Testis (tissue), 3 donors: ENCODE measurements around the gene HOXA3. TPM values are rescaled to one million over a fixed set of nuclear protein-coding genes. Genes with fewer than 3 reads are reported as not detected.

ENCODE experiments used
- DNase-seq: peaks from one replicate; pipeline ENCODE4 v3.0.0-alpha.2; 2019
- H3K27ac ChIP-seq, 2 donors: fragments of 200-600 bp; sonication (generic); one replicate each; pipeline ENCODE4 v1.5.1; 2019
- H3K27me3 ChIP-seq: fragments of 200-600 bp; sonication (generic); one replicate; pipeline ENCODE4 v1.5.1; 2019
- H3K36me3 ChIP-seq: fragments of 200-600 bp; sonication (generic); one replicate; pipeline ENCODE4 v1.5.1; 2017; ENCODE audit warnings: low read depth; ENCODE audit errors: missing control alignments
- H3K4me1 ChIP-seq: fragments of 200-600 bp; sonication (generic); one replicate; pipeline ENCODE4 v1.5.1; 2019
- H3K4me3 ChIP-seq, 2 donors: fragments of 200-600 bp; sonication (generic); one replicate each; pipeline ENCODE4 v1.5.1; 2017 to 2019
- H3K9me3 ChIP-seq: fragments of 200-600 bp; sonication (generic); one replicate; pipeline ENCODE4 v1.5.1; 2017
- CTCF ChIP-seq, 3 experiments: fragments of 450-650 bp in 2 of 3; fragments of 200-600 bp in 1 of 3; sonication (generic) in 1 of 3; IDR thresholded peaks; one replicate each; pipeline ENCODE4 v1.5.1; 2016 to 2019; ENCODE audit warnings: antibody characterized with exemption in 3 of 3, mild to moderate bottlenecking in 2 of 3, moderate library complexity in 1 of 3
- POLR2A ChIP-seq: fragments of 450-650 bp; IDR thresholded peaks from one replicate; pipeline ENCODE4 v1.6.1; 2017; ENCODE audit warnings: antibody characterized with exemption, mild to moderate bottlenecking, moderate library complexity
- WGBS, 2 donors: methylation state at CpG; one replicate each; pipeline ENCODE4 v1.1.5; 2018; 5-methylcytosine and 5-hydroxymethylcytosine counted together
- intact Hi-C: fragments of 100-400 bp; cut with DNase I; formaldehyde crosslinking; loops from one replicate; pipeline ENCODE4 v1.15.1; 2023; ENCODE audit warnings: low total_unique reads
- polyA plus RNA-seq: library from polyadenylated mRNA; stranded (reverse); fragments of 350-450 nt; fragmentation: Illumina TruSeq; extraction: RNeasy Lipid Tissue Mini Kit (QIAGEN cat#74804); gene quantifications from one replicate; pipeline ENCODE4 v1.2.3, GENCODE V29; 2014; ENCODE audit warnings: low read depth, low replicate concordance; ENCODE audit not compliant: insufficient read depth
- total RNA-seq, 2 donors: library from RNA; depleted of rRNA; stranded (reverse); fragments of >200 nt; gene quantifications; one replicate each; pipeline ENCODE4 v1.2.3, GENCODE V29; 2016

HOXA3 gene
- total and polyA plus RNA-seq, 3 donors from 2014 or later = 0.93 to 2.8 (median 2.4) TPM

GRCh38 chr7:27094304-27095049 is 57.9 kb downstream of the HOXA3 start:
- TF ChIP-seq CTCF (IDR thresholded peaks at IDR 0.05) (no peak), POLR2A (no peak)
- Histone ChIP-seq H3K27me3 (no peaks in the 10 kb centered on the region), H3K4me3 (no peak overlapping the region), H3K36me3 (no peaks in the 10 kb centered on the region), H3K27ac (no peak overlapping the region), H3K9me3 (no peaks in the 10 kb centered on the region), H3K4me1 (no peaks in the 10 kb centered on the region)
- WGBS, 2 donors = 21 to 23% methylated on average over 29 of the region's 29 CpGs
- no peak for DNase-seq
- intact Hi-C loops = no loop called here

GRCh38 chr7:27093184-27093895 is 59.0 kb downstream of the HOXA3 start:
- no peak overlapping the region for H3K27ac ChIP-seq
- DNase-seq = no peak

GRCh38 chr7:27092819-27093110 is 59.6 kb downstream of the HOXA3 start:
- 57 to 70% methylated on average over 1 of the region's 1 CpG for WGBS, 2 donors
- H3K27ac ChIP-seq = no peak overlapping the region
- no peak for DNase-seq
- no peak overlapping the region for H3K4me3 ChIP-seq
- no peaks in the 10 kb centered on the region for H3K9me3 ChIP-seq
- no peak for TF ChIP-seq CTCF (IDR thresholded peaks at IDR 0.05)
- H3K27me3 ChIP-seq = no peaks in the 10 kb centered on the region
- no peaks in the 10 kb centered on the region for H3K36me3 ChIP-seq
- H3K4me1 ChIP-seq = no peaks in the 10 kb centered on the region
- intact Hi-C loops = no loop called here

More at GRCh38 chr7:27093184-27093895, 59.0 kb downstream of the HOXA3 start:
- 74 to 81% methylated on average over 6 of the region's 6 CpGs for WGBS, 2 donors
- intact Hi-C loops = no loop called here
- no peaks in the 10 kb centered on the region for H3K36me3 ChIP-seq
- no peaks in the 10 kb centered on the region for H3K9me3 ChIP-seq
- no peaks in the 10 kb centered on the region for H3K27me3 ChIP-seq
- H3K4me3 ChIP-seq = no peak overlapping the region
- TF ChIP-seq POLR2A = no peak
- no peak for TF ChIP-seq CTCF (IDR thresholded peaks at IDR 0.05)
- H3K4me1 ChIP-seq = no peaks in the 10 kb centered on the region

DNA sequence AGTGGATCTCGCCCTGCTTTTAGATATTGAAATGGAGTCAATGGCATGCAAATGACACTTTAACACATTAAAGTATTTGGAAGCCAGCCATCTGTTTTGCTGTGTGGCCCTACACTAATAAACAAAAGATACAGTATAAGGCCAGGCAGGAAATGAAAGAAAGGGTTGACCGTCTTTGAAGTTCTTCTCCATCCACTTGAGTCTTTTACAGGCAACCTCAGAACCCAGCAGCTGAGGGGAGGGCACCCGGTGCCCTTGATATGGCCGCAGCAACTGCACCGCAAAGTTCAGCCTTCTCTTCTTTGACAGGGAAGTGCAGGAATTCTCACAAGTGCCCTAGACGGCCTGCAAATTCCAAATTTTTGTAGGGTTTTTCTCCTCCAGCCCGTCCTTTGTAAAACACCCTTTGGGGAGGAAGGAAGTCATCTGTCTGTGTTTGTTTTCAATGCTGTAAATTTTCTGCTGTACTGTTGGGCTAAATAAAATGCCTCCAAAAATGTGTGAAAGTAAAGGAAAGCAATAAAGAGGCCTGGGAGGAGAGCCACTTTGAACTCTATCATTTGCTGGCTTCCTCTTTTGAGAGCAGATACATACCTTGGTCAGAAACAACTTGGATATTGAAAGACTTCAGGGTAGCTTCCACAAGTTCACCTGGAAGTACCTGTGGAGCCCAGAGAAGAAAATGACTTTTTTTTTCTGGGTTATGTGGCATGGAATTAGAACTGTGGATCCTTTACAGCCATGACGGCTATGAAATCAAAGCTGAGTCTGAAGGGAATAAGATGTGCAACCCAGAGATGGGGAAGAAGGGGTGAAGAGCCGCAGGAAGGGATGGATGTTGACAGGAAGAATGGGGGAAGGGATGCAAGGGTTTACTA is 60.2 kb downstream of the HOXA3 start:
- Histone ChIP-seq H3K27me3 (no peaks in the 10 kb centered on the region), H3K9me3 (no peaks in the 10 kb centered on the region)
- intact Hi-C loops = no loop called here

More for the DNA sequence above, 60.2 kb downstream of the HOXA3 start:
- Histone ChIP-seq H3K4me1 (no peaks in the 10 kb centered on the region), H3K27ac (no peak overlapping the region), H3K4me3 (no peak overlapping the region), H3K36me3 (no peaks in the 10 kb centered on the region)
- WGBS, 2 donors = 47 to 49% methylated on average over 9 of the region's 9 CpGs
- TF ChIP-seq POLR2A = no peak
- TF ChIP-seq CTCF (IDR thresholded peaks at IDR 0.05) = no peak
- DNase-seq = no peak
